ENCODE results near the gene BAX. TPM values are rescaled to one million over a fixed set of nuclear protein-coding genes. Genes with fewer than 3 reads are reported as not detected.

Gene BAX
- total RNA-seq, 1 experiment from 2014 or later: 103 TPM

GRCh38 chr19:48968179-48968661, 13.5 kb downstream of the BAX start:
- peaks cover 25% of the 10 kb centered on the region for H3K36me3 ChIP-seq (ENCODE audit: insufficient read depth, low read length, poor library complexity, severe bottlenecking)
- peak overlapping the region; percentile 43 for H3K27ac ChIP-seq (ENCODE audit: low read depth, low read length, poor library complexity, severe bottlenecking)
- DNase-seq (ENCODE audit: low spot score): no peak
- H3K4me1 ChIP-seq (ENCODE audit: insufficient read depth, low read length, poor library complexity, severe bottlenecking): peaks cover 45% of the 10 kb centered on the region
- TF ChIP-seq EZH2 (IDR thresholded peaks at IDR 0.05; ENCODE audit: borderline replicate concordance, low read depth, low read length, poor library complexity, severe bottlenecking): no peak
- no peak for TF ChIP-seq CTCF (conservative IDR thresholded peaks at IDR 0.05; ENCODE audit: low read depth, low read length)
- intact Hi-C loops (cut with micrococcal nuclease; ENCODE audit: unreplicated experiment): loop anchor here (10.0 kb wide), 2 partner anchors 93 to 323 kb away; partner anchors contain the start of genes CA11 and PPP1R15A
- no peaks in the 10 kb centered on the region for H3K9me3 ChIP-seq (ENCODE audit: low read depth, low read length, poor library complexity, severe bottlenecking)
- no peak overlapping the region for H3K4me3 ChIP-seq (ENCODE audit: low read depth, low read length, poor library complexity, severe bottlenecking)
- POLR2A ChIA-PET (ENCODE audit: low non-redundant PET): no interaction called here
- H3K27me3 ChIP-seq (replicated peaks; ENCODE audit: insufficient read depth, low read depth, low read length, poor library complexity): no peaks in the 10 kb centered on the region
- CTCF ChIA-PET: no interaction called here
- TSS peak; percentile 32 for BruUV-seq (replicated peaks)

- no peak for TF ChIP-seq CTCF (conservative IDR thresholded peaks at IDR 0.05; ENCODE audit: low read depth, low read length)
- no peak for TF ChIP-seq EZH2 (IDR thresholded peaks at IDR 0.05; ENCODE audit: borderline replicate concordance, low read depth, low read length, poor library complexity, severe bottlenecking)
- Histone ChIP-seq H3K27me3 (replicated peaks; ENCODE audit: insufficient read depth, low read depth, low read length, poor library complexity) (no peaks in the 10 kb centered on the region), H3K9me3 (ENCODE audit: low read depth, low read length, poor library complexity, severe bottlenecking) (no peaks in the 10 kb centered on the region), H3K4me1 (ENCODE audit: insufficient read depth, low read length, poor library complexity, severe bottlenecking) (peaks cover 39% of the 10 kb centered on the region), H3K27ac (ENCODE audit: low read depth, low read length, poor library complexity, severe bottlenecking) (no peak overlapping the region), H3K4me3 (ENCODE audit: low read depth, low read length, poor library complexity, severe bottlenecking) (no peak overlapping the region), H3K36me3 (ENCODE audit: insufficient read depth, low read length, poor library complexity, severe bottlenecking) (peaks cover 27% of the 10 kb centered on the region)
- intact Hi-C loops (cut with micrococcal nuclease; ENCODE audit: unreplicated experiment): loop anchor here (10.0 kb wide), 2 partner anchors 94 to 324 kb away; partner anchors contain the start of genes CA11 and PPP1R15A
- no peak for DNase-seq (ENCODE audit: low spot score)
- BruUV-seq (replicated peaks): no TSS peak
- POLR2A ChIA-PET (ENCODE audit: low non-redundant PET): no interaction called here
- CTCF ChIA-PET: no interaction called here
Observed at GRCh38 chr19:48968813-48969218, 14.1 kb downstream of the BAX start.

- no peak for TF ChIP-seq CTCF (conservative IDR thresholded peaks at IDR 0.05; ENCODE audit: low read depth, low read length)
- no peak for TF ChIP-seq EZH2 (IDR thresholded peaks at IDR 0.05; ENCODE audit: borderline replicate concordance, low read depth, low read length, poor library complexity, severe bottlenecking)
- H3K9me3 ChIP-seq (ENCODE audit: low read depth, low read length, poor library complexity, severe bottlenecking): no peaks in the 10 kb centered on the region
- H3K27ac ChIP-seq (ENCODE audit: low read depth, low read length, poor library complexity, severe bottlenecking): no peak overlapping the region
- H3K4me3 ChIP-seq (ENCODE audit: low read depth, low read length, poor library complexity, severe bottlenecking): no peak overlapping the region
- intact Hi-C loops (cut with micrococcal nuclease; ENCODE audit: unreplicated experiment): loop anchor here (2.0 to 10.0 kb wide), 3 partner anchors 95 to 325 kb away; partner anchors contain the start of genes CA11 and PPP1R15A
- CTCF ChIA-PET: interaction anchor here (1.1 to 1.7 kb wide), 4 partner anchors 24 to 324 kb away, joined by 7 to 22 read pairs (median 10); partner anchors contain the start of genes CA11, GYS1, NUCB1 and RUVBL2
- peak; percentile 94 for DNase-seq (ENCODE audit: low spot score)
- no peaks in the 10 kb centered on the region for H3K27me3 ChIP-seq (replicated peaks; ENCODE audit: insufficient read depth, low read depth, low read length, poor library complexity)
- BruUV-seq (replicated peaks): no TSS peak
- peaks cover 32% of the 10 kb centered on the region for H3K4me1 ChIP-seq (ENCODE audit: insufficient read depth, low read length, poor library complexity, severe bottlenecking)
- POLR2A ChIA-PET (ENCODE audit: low non-redundant PET): interaction anchor here (0.6 kb wide), 1 partner anchor 456 kb away, joined by 3 read pairs; no protein-coding TSS in a partner anchor
- peaks cover 34% of the 10 kb centered on the region for H3K36me3 ChIP-seq (ENCODE audit: insufficient read depth, low read length, poor library complexity, severe bottlenecking)
Observed at GRCh38 chr19:48969276-48970138, 14.8 kb downstream of the BAX start.

Measured in A673 (cell line).